GM21515 (cell line): ENCODE results near the gene APRT.
A peak's percentile ranks its signal among the peaks of the same experiment; 100 is the strongest.

ENCODE experiments used
- ATAC-seq: cut with Tn5 transposase; IDR thresholded peaks from one replicate; pipeline ENCODE4 v1.9.1; 2021; ENCODE audit not compliant: unreplicated experiment

The APRT gene

GRCh38 chr16:88811769-88812512 is at the start of gene APRT:
TSS of gene APRT (minus strand) at chr16:88811928. CDS start at chr16:88811899, 29 bp downstream.
- ATAC-seq = peak; percentile 57

GRCh38 chr16:88861359-88861758 is 49.6 kb upstream of the APRT start:
- ATAC-seq = no peak

GRCh38 chr16:88859381-88860091 is 47.8 kb upstream of the APRT start:
- no peak for ATAC-seq

- ATAC-seq = peak; percentile 38
These were observed 46.1 kb upstream of the APRT start for GRCh38 chr16:88857728-88858339.

GRCh38 chr16:88856828-88857727 is 45.4 kb upstream of the APRT start, which contains the start of the genes GALNS and TRAPPC2L:
TSS of gene GALNS (minus strand) at chr16:88856947. CDS start at chr16:88856877, 70 bp downstream.
TSS of gene TRAPPC2L (plus strand) at chr16:88857127. CDS start at chr16:88857151, 24 bp downstream.
- peak; percentile 64 for ATAC-seq

GRCh38 chr16:88856122-88856827 is 44.5 kb upstream of the APRT start:
- ATAC-seq = no peak

GRCh38 chr16:88855736-88856121 is 44.0 kb upstream of the APRT start:
- no peak for ATAC-seq

GRCh38 chr16:88855176-88855575 is 43.4 kb upstream of the APRT start:
- no peak for ATAC-seq

- no peak for ATAC-seq
These were observed 42.8 kb upstream of the APRT start for GRCh38 chr16:88854306-88855111.

- ATAC-seq = no peak
These were observed 41.7 kb upstream of the APRT start for GRCh38 chr16:88853325-88853941.

- no peak for ATAC-seq
These were observed 39.9 kb upstream of the APRT start for GRCh38 chr16:88851616-88852015.

- ATAC-seq = no peak
These were observed 38.9 kb upstream of the APRT start for GRCh38 chr16:88850531-88851199.

- no peak for ATAC-seq
These were observed 36.8 kb upstream of the APRT start for GRCh38 chr16:88848557-88848956.

GRCh38 chr16:88847654-88848053 is 35.9 kb upstream of the APRT start:
- no peak for ATAC-seq

GRCh38 chr16:88846088-88846487 is 34.4 kb upstream of the APRT start:
- no peak for ATAC-seq

- ATAC-seq = no peak
These were observed 32.8 kb upstream of the APRT start for GRCh38 chr16:88844419-88845036.

- no peak for ATAC-seq
These were observed 31.5 kb upstream of the APRT start for GRCh38 chr16:88843256-88843655.

GRCh38 chr16:88842806-88843205 is 31.1 kb upstream of the APRT start:
- no peak for ATAC-seq
